SK-N-SH treated with all-trans-retinoic acid at 6 μM for 48 hours (cell line): ENCODE results near the gene C3orf52.

Experiments
- ARNTL ChIP-seq: fragments of 450-650 bp; formaldehyde crosslinking; IDR thresholded peaks from 2 replicates; pipeline ENCODE4 v1.5.0; 2020; ENCODE audit warnings: low read depth, mild to moderate bottlenecking, moderate library complexity, borderline replicate concordance
- BACH2 ChIP-seq: fragments of 250-450 bp; sonication (Bioruptor Pico); IDR thresholded peaks from 2 replicates; pipeline ENCODE4 v1.9.0; 2021; ENCODE audit warnings: mild to moderate bottlenecking, borderline replicate concordance
- CREB5 ChIP-seq: fragments of 250-450 bp; sonication (Bioruptor Pico); IDR thresholded peaks from 2 replicates; pipeline ENCODE4 v1.5.1; 2020; ENCODE audit warnings: low read depth, mild to moderate bottlenecking, moderate library complexity
- CSDC2 ChIP-seq: fragments of 250-450 bp; sonication (Bioruptor Pico); IDR thresholded peaks from 2 replicates; pipeline ENCODE4 v1.5.0; 2020; ENCODE audit warnings: mild to moderate bottlenecking, moderate library complexity
- GLIS3 ChIP-seq: fragments of 250-450 bp; sonication (Bioruptor Pico); IDR thresholded peaks from 2 replicates; pipeline ENCODE4 v1.5.0; 2020; ENCODE audit warnings: mild to moderate bottlenecking, moderate library complexity
- PATZ1 ChIP-seq: fragments of 250-450 bp; sonication (Bioruptor Pico); IDR thresholded peaks from 2 replicates; pipeline ENCODE4 v1.8.0; 2020; ENCODE audit warnings: mild to moderate bottlenecking, moderate library complexity, borderline replicate concordance
- RARB ChIP-seq: fragments of 250-450 bp; sonication (Bioruptor Pico); IDR thresholded peaks from 2 replicates; pipeline ENCODE4 v1.8.0; 2021; ENCODE audit warnings: mild to moderate bottlenecking, moderate library complexity
- SNAI2 ChIP-seq: fragments of 250-450 bp; sonication (Bioruptor Pico); IDR thresholded peaks from 2 replicates; pipeline ENCODE4 v1.5.0; 2020; ENCODE audit warnings: mild to moderate bottlenecking, moderate library complexity
- TCF4 ChIP-seq: fragments of 250-450 bp; sonication (Bioruptor Pico); IDR thresholded peaks from 2 replicates; pipeline ENCODE4 v1.8.0; 2021; ENCODE audit warnings: mild to moderate bottlenecking, moderate library complexity, borderline replicate concordance
- TOX ChIP-seq: fragments of 250-450 bp; sonication (Bioruptor Pico); IDR thresholded peaks from 2 replicates; pipeline ENCODE4 v1.8.0; 2021; ENCODE audit warnings: mild to moderate bottlenecking, moderate library complexity, borderline replicate concordance
- TSHZ2 ChIP-seq: fragments of 250-450 bp; sonication (Bioruptor Pico); IDR thresholded peaks from 2 replicates; pipeline ENCODE4 v1.5.0; 2020; ENCODE audit warnings: mild to moderate bottlenecking, moderate library complexity
- ZC3H10 ChIP-seq: fragments of 250-450 bp; sonication (Bioruptor Pico); IDR thresholded peaks from 2 replicates; pipeline ENCODE4 v1.5.1; 2021; ENCODE audit warnings: mild to moderate bottlenecking, moderate library complexity
- ZFP3 ChIP-seq: fragments of 250-450 bp; sonication (Bioruptor Pico); IDR thresholded peaks from 2 replicates; pipeline ENCODE4 v1.5.0; 2020; ENCODE audit warnings: mild to moderate bottlenecking, moderate library complexity
- ZNF70 ChIP-seq: fragments of 450-650 bp; formaldehyde crosslinking; IDR thresholded peaks from 2 replicates; pipeline ENCODE4 v1.5.0; 2020; ENCODE audit warnings: mild to moderate bottlenecking, moderate library complexity

GRCh38 chr3:112043621-112044201 is 42.5 kb upstream of the C3orf52 start:
- TF ChIP-seq TCF4 (no peak), BACH2 (no peak), ZFP3 (CRISPR knock-in tag) (no peak), GLIS3 (CRISPR knock-in tag) (no peak), CREB5 (CRISPR knock-in tag) (no peak), CSDC2 (CRISPR knock-in tag) (no peak), TSHZ2 (no peak), TOX (no peak), ZNF70 (CRISPR knock-in tag) (no peak), SNAI2 (no peak), ZC3H10 (CRISPR knock-in tag) (no peak), PATZ1 (CRISPR knock-in tag) (no peak; the same call in 1 of the 2 replicates), RARB (no peak), ARNTL (CRISPR knock-in tag) (no peak)
